ENCODE data around the gene LSMEM2. TPM values are rescaled to one million over a fixed set of nuclear protein-coding genes. Genes with fewer than 3 reads are reported as not detected.

LSMEM2 gene
- total and polyA plus RNA-seq, 2 experiments from 2014 or later, result not detected

GRCh38 chr3:50299929-50300680 lies 21.2 kb downstream of the LSMEM2 start:
- Histone ChIP-seq H3K9me3 (ENCODE audit: low read depth) (no peaks in the 10 kb centered on the region), H3K27ac (peak overlapping the region; percentile 94), H3K27me3 (no peaks in the 10 kb centered on the region), H2AFZ (peak overlapping the region; percentile 23), H3K4me2 (peak overlapping the region; percentile 79), H3K79me2 (peaks cover 11% of the 10 kb centered on the region), H3K36me3 (replicated peaks; ENCODE audit: insufficient read depth, low read depth) (no peaks in the 10 kb centered on the region), H3K9me2 (replicated peaks; ENCODE audit: insufficient read depth) (no peaks in the 10 kb centered on the region), H3K4me3 (peak overlapping the region; percentile 5), H3K4me1 (ENCODE audit: insufficient read depth) (peaks cover 17% of the 10 kb centered on the region), H4K20me1 (ENCODE audit: insufficient read depth, poor library complexity, severe bottlenecking) (no peaks in the 10 kb centered on the region)
- TF ChIP-seq CTCF (IDR thresholded peaks at IDR 0.05; ENCODE audit: poor library complexity) (no peak), EZH2 (IDR thresholded peaks at IDR 0.05; ENCODE audit: borderline replicate concordance) (no peak), EZH2phosphoT487 (IDR thresholded peaks at IDR 0.05; ENCODE audit: low read depth, severe bottlenecking, unreplicated experiment) (no peak)
- WGBS (ENCODE audit: low lambda C conversion rate, missing lambda C conversion rate), result 71% methylated on average over 12 of the region's 12 CpGs
- no peak for DNase-seq (ENCODE audit: low spot score)

GRCh38 chr3:50300681-50301254 lies 21.9 kb downstream of the LSMEM2 start:
- H3K4me1 ChIP-seq (ENCODE audit: insufficient read depth), result peaks cover 17% of the 10 kb centered on the region
- no peak for DNase-seq (ENCODE audit: low spot score)

GRCh38 chr3:50302095-50303012 lies 23.5 kb downstream of the LSMEM2 start:
- Histone ChIP-seq H3K4me3 (no peak overlapping the region), H3K36me3 (replicated peaks; ENCODE audit: insufficient read depth, low read depth) (no peaks in the 10 kb centered on the region), H3K79me2 (peaks cover 11% of the 10 kb centered on the region), H2AFZ (no peak overlapping the region), H3K4me1 (ENCODE audit: insufficient read depth) (peaks cover 17% of the 10 kb centered on the region), H4K20me1 (ENCODE audit: insufficient read depth, poor library complexity, severe bottlenecking) (no peaks in the 10 kb centered on the region), H3K4me2 (peak overlapping the region; percentile 36), H3K9me3 (ENCODE audit: low read depth) (no peaks in the 10 kb centered on the region), H3K27ac (peak overlapping the region; percentile 73), H3K9me2 (replicated peaks; ENCODE audit: insufficient read depth) (no peaks in the 10 kb centered on the region), H3K27me3 (no peaks in the 10 kb centered on the region)
- WGBS (ENCODE audit: low lambda C conversion rate, missing lambda C conversion rate), result 89% methylated on average over 32 of the region's 32 CpGs
- no peak for DNase-seq (ENCODE audit: low spot score)
- TF ChIP-seq EZH2 (IDR thresholded peaks at IDR 0.05; ENCODE audit: borderline replicate concordance) (no peak), EZH2phosphoT487 (IDR thresholded peaks at IDR 0.05; ENCODE audit: low read depth, severe bottlenecking, unreplicated experiment) (no peak), CTCF (IDR thresholded peaks at IDR 0.05; ENCODE audit: poor library complexity) (no peak)

More at GRCh38 chr3:50300681-50301254, 21.9 kb downstream of the LSMEM2 start:
- Histone ChIP-seq H3K36me3 (replicated peaks; ENCODE audit: insufficient read depth, low read depth) (no peaks in the 10 kb centered on the region), H3K9me3 (ENCODE audit: low read depth) (no peaks in the 10 kb centered on the region), H3K27ac (peak overlapping the region; percentile 94), H3K4me3 (no peak overlapping the region), H4K20me1 (ENCODE audit: insufficient read depth, poor library complexity, severe bottlenecking) (no peaks in the 10 kb centered on the region), H3K79me2 (peaks cover 11% of the 10 kb centered on the region), H3K27me3 (no peaks in the 10 kb centered on the region), H3K4me2 (peak overlapping the region; percentile 79), H2AFZ (no peak overlapping the region), H3K9me2 (replicated peaks; ENCODE audit: insufficient read depth) (no peaks in the 10 kb centered on the region)
- 93% methylated on average over 6 of the region's 6 CpGs for WGBS (ENCODE audit: low lambda C conversion rate, missing lambda C conversion rate)
- TF ChIP-seq EZH2phosphoT487 (IDR thresholded peaks at IDR 0.05; ENCODE audit: low read depth, severe bottlenecking, unreplicated experiment), result no peak
- TF ChIP-seq EZH2 (IDR thresholded peaks at IDR 0.05; ENCODE audit: borderline replicate concordance), result no peak
- TF ChIP-seq CTCF (IDR thresholded peaks at IDR 0.05; ENCODE audit: poor library complexity), result no peak

Data from hepatocyte (in vitro differentiated cells).